ENCODE measurements around the gene STARD5.

Gene STARD5

GRCh38 chr15:81311752-81312464, 12.0 kb downstream of the STARD5 start:
- peak; percentile 76 for DNase-seq (ENCODE audit: low spot score)

GRCh38 chr15:81310480-81310879, 13.5 kb downstream of the STARD5 start:
- no peak for DNase-seq (ENCODE audit: low spot score)

GRCh38 chr15:81309647-81310450, 14.1 kb downstream of the STARD5 start:
- no peak for DNase-seq (ENCODE audit: low spot score)

GRCh38 chr15:81308260-81308659, 15.7 kb downstream of the STARD5 start:
- no peak for DNase-seq (ENCODE audit: low spot score)

- peak; percentile 81 for DNase-seq (ENCODE audit: low spot score)
Measured at GRCh38 chr15:81304226-81304625, 19.7 kb downstream of the STARD5 start.

- DNase-seq (ENCODE audit: low spot score), result peak; percentile 69
Measured at GRCh38 chr15:81303244-81304225, 20.4 kb downstream of the STARD5 start.

- DNase-seq (ENCODE audit: low spot score), result no peak
Measured at GRCh38 chr15:81302701-81303109, 21.2 kb downstream of the STARD5 start.

- DNase-seq (ENCODE audit: low spot score), result peak; percentile 83
Measured at GRCh38 chr15:81301815-81302399, 22.0 kb downstream of the STARD5 start.

- no peak for DNase-seq (ENCODE audit: low spot score)
Measured at GRCh38 chr15:81301385-81301784, 22.6 kb downstream of the STARD5 start.

- no peak for DNase-seq (ENCODE audit: low spot score)
Measured at GRCh38 chr15:81299630-81300273, 24.2 kb downstream of the STARD5 start.

GRCh38 chr15:81299156-81299555, 24.8 kb downstream of the STARD5 start:
- no peak for DNase-seq (ENCODE audit: low spot score)

- DNase-seq (ENCODE audit: low spot score), result no peak
Measured at GRCh38 chr15:81298611-81299010, 25.3 kb downstream of the STARD5 start.

- no peak for DNase-seq (ENCODE audit: low spot score)
Measured at GRCh38 chr15:81297603-81298575, 26.1 kb downstream of the STARD5 start.

- DNase-seq (ENCODE audit: low spot score), result no peak
Measured at GRCh38 chr15:81297147-81297572, 26.8 kb downstream of the STARD5 start.

- DNase-seq (ENCODE audit: low spot score), result peak; percentile 74
Measured at GRCh38 chr15:81296673-81297072, 27.3 kb downstream of the STARD5 start.

- DNase-seq (ENCODE audit: low spot score), result no peak
Measured at GRCh38 chr15:81296186-81296585, 27.8 kb downstream of the STARD5 start.

- no peak for DNase-seq (ENCODE audit: low spot score)
Measured at GRCh38 chr15:81295486-81296121, 28.3 kb downstream of the STARD5 start.

- no peak for DNase-seq (ENCODE audit: low spot score)
Measured at GRCh38 chr15:81294516-81294880, 29.4 kb downstream of the STARD5 start.

- peak; percentile 50 for DNase-seq (ENCODE audit: low spot score)
Measured at GRCh38 chr15:81293728-81294515, 30.0 kb downstream of the STARD5 start.
